HepG2 (cell line): Measurements from ENCODE around the gene IL10. TPM values are rescaled to one million over a fixed set of nuclear protein-coding genes. Genes with fewer than 3 reads are reported as not detected.

ENCODE experiments used
- ATAC-seq: fragments of 200-7000 bp; cut with Tn5 transposase; 3 replicates; pipeline ENCODE4 v1.9.1; 2020; ENCODE audit warnings: mild to moderate bottlenecking, moderate library complexity
- BruUV-seq: library from RNA; stranded (reverse); fragments of 400-500 nt; replicated peaks from 2 replicates; lab custom pipeline; 2021; lab: Mats Ljungman, UMichigan
- CTCF ChIA-PET: fragments of 300-600 bp; formaldehyde crosslinking; extraction: SDS; loops from one replicate; lab custom pipeline; 2021; ENCODE audit warnings: low total read pairs, inconsistent platforms, low intra/inter-chr PET ratio; lab: Yijun Ruan, JAX
- POLR2A ChIA-PET: fragments of 350-600 bp; sonication (Branson Sonifier 250); formaldehyde crosslinking; loops from one replicate; lab custom pipeline; 2020; ENCODE audit warnings: antibody characterized with exemption, inconsistent platforms; lab: Yijun Ruan, JAX
- DNase-seq: peaks from one replicate; pipeline ENCODE4 v3.0.0-alpha.2; 2015; ENCODE audit warnings: low spot score
- FAIRE-seq: peaks from 3 replicates; lab custom pipeline; 2011; peaks lifted over from hg19 to GRCh38; lab: Jason Lieb, UNC
- H2AFZ ChIP-seq: one replicate; pipeline ENCODE4 v1.6.1; 2011; ENCODE audit warnings: low read length, inconsistent platforms
- H3K27ac ChIP-seq: fragments of 300-600 bp; 3 replicates; pipeline ENCODE4 v1.8.0; 2011; ENCODE audit warnings: mixed run types, mild to moderate bottlenecking, mixed read lengths, low read length, inconsistent platforms; ENCODE audit not compliant: insufficient read depth; ENCODE audit errors: extremely low read length
- H3K27me3 ChIP-seq, 2 experiments: fragments of 200-600 bp in 1 of 2; 2 replicates in 1 of 2; 3 replicates in 1 of 2; pipeline versions ENCODE4 v1.6.0 to v1.8.0; 2011; ENCODE audit warnings: low read length in 2 of 2, mild to moderate bottlenecking in 2 of 2, moderate library complexity in 2 of 2, inconsistent platforms in 1 of 2; ENCODE audit not compliant: insufficient read depth in 2 of 2, control insufficient read depth in 1 of 2
- H3K36me3 ChIP-seq, 2 experiments: fragments of 200-600 bp in 1 of 2; replicated peaks in 1 of 2; 2 replicates in 1 of 2; 3 replicates in 1 of 2; pipeline versions ENCODE4 v1.5.1 to v1.8.0; 2011; ENCODE audit warnings: low read length in 2 of 2, inconsistent platforms in 1 of 2; ENCODE audit not compliant: insufficient read depth in 2 of 2, control insufficient read depth in 1 of 2
- H3K4me1 ChIP-seq: 2 replicates; pipeline ENCODE4 v1.5.1; 2012; ENCODE audit warnings: low read length, inconsistent platforms; ENCODE audit not compliant: insufficient read depth
- H3K4me2 ChIP-seq: 2 replicates; pipeline ENCODE4 v1.6.0; 2011; ENCODE audit warnings: low read depth, low read length, inconsistent platforms
- H3K4me3 ChIP-seq, 3 experiments: fragments of 200-600 bp in 1 of 3; sonication (generic), shearing (Covaris generic) in 1 of 3; replicated peaks in 1 of 3; 2 replicates each; pipeline ENCODE4 v1.5.1; 2011 to 2016; ENCODE audit warnings: low read length in 3 of 3, inconsistent platforms in 2 of 3, low read depth in 2 of 3, mild to moderate bottlenecking in 2 of 3, control low read depth in 1 of 3, mixed read lengths in 1 of 3; ENCODE audit not compliant: insufficient read depth in 1 of 3
- H3K79me2 ChIP-seq: one replicate; pipeline ENCODE4 v1.6.1; 2011; ENCODE audit warnings: low read length, inconsistent platforms; ENCODE audit not compliant: insufficient read depth
- H3K9ac ChIP-seq: 2 replicates; pipeline ENCODE4 v1.6.0; 2011; ENCODE audit warnings: mild to moderate bottlenecking, low read depth, low read length, inconsistent platforms; ENCODE audit not compliant: insufficient read depth
- H3K9me3 ChIP-seq: 2 replicates; pipeline ENCODE4 v1.5.1; 2012; ENCODE audit warnings: mild to moderate bottlenecking, low read length
- H4K20me1 ChIP-seq: 2 replicates; pipeline ENCODE4 v1.6.0; 2011; ENCODE audit warnings: inconsistent platforms, mild to moderate bottlenecking, low read length, moderate library complexity; ENCODE audit not compliant: insufficient read depth
- HNF4G ChIP-seq, 2 experiments: sonication (generic) in 1 of 2; formaldehyde crosslinking in 1 of 2; IDR thresholded peaks; 2 replicates each; pipeline versions ENCODE4 v1.4.0 to v1.6.1; 2011 to 2020; ENCODE audit warnings: borderline replicate concordance in 2 of 2, low read depth in 2 of 2, mild to moderate bottlenecking in 2 of 2, low read length in 1 of 2, missing genetic modification reagents in 1 of 2, moderate library complexity in 1 of 2
- JUNB ChIP-seq: sonication (generic); formaldehyde crosslinking; IDR thresholded peaks from 2 replicates; pipeline ENCODE4 v1.8.0; 2022; ENCODE audit warnings: missing genetic modification reagents, mild to moderate bottlenecking, borderline replicate concordance
- SMAD9 ChIP-seq: sonication (generic); formaldehyde crosslinking; IDR thresholded peaks from 2 replicates; pipeline ENCODE4 v1.5.1; 2020; ENCODE audit warnings: mild to moderate bottlenecking, missing genetic modification reagents
- THAP8 ChIP-seq: sonication (generic); formaldehyde crosslinking; IDR thresholded peaks from 2 replicates; pipeline ENCODE4 v1.5.1; 2020; ENCODE audit warnings: missing genetic modification reagents, mild to moderate bottlenecking, borderline replicate concordance
- ZNF274 ChIP-seq: sonication (generic); formaldehyde crosslinking; IDR thresholded peaks from 2 replicates; pipeline ENCODE4 v1.5.1; 2020; ENCODE audit warnings: mild to moderate bottlenecking, missing genetic modification reagents
- ZNF441 ChIP-seq: sonication (generic); formaldehyde crosslinking; IDR thresholded peaks from 2 replicates; pipeline ENCODE4 v1.7.0; 2021; ENCODE audit warnings: missing genetic modification reagents, borderline replicate concordance
- ZNF577 ChIP-seq: sonication (generic); formaldehyde crosslinking; IDR thresholded peaks from 2 replicates; pipeline ENCODE4 v1.4.0; 2020; ENCODE audit warnings: mild to moderate bottlenecking, low read depth, missing genetic modification reagents, borderline replicate concordance
- ZNF7 ChIP-seq: IDR thresholded peaks from 2 replicates; pipeline ENCODE4 v1.6.1; 2016; ENCODE audit warnings: missing biosample characterization, missing genetic modification reagents
- ZNF703 ChIP-seq: sonication (generic); formaldehyde crosslinking; IDR thresholded peaks from 2 replicates; pipeline ENCODE4 v1.5.1; 2020; ENCODE audit warnings: missing genetic modification reagents, mild to moderate bottlenecking, moderate library complexity, borderline replicate concordance
- ZSCAN21 ChIP-seq: sonication (generic); formaldehyde crosslinking; IDR thresholded peaks from 2 replicates; pipeline ENCODE4 v1.8.0; 2022; ENCODE audit warnings: mild to moderate bottlenecking, missing genetic modification reagents, moderate library complexity, borderline replicate concordance
- WGBS: methylation state at CpG from one replicate; pipeline ENCODE4 v1.1.6; 2017; ENCODE audit warnings: low lambda C conversion rate; 5-methylcytosine and 5-hydroxymethylcytosine counted together
- in situ Hi-C: cut with HindIII; loops from 2 replicates; pipeline ENCODE4 v1.10.0; 2017; ENCODE audit warnings: low pct_unique_long_range_greater_than_20kb; ENCODE audit not compliant: extremely low pct_ligation_motif_present
- intact Hi-C: fragments of 100-400 bp; cut with micrococcal nuclease; formaldehyde crosslinking; loops from one replicate; pipeline ENCODE4 v1.10.0; 2022; ENCODE audit not compliant: unreplicated experiment
- polyA plus RNA-seq, 8 experiments: library from polyadenylated mRNA; depleted of rRNA in 3 of 8; stranded (reverse) in 7 of 8; unstranded in 1 of 8; fragments of >200 nt; fragmentation: Illumina TruSeq in 4 of 8; extraction: Trizol in 4 of 8; gene quantifications; 2 replicates each; pipeline versions ENCODE4 v1.2.1 to v1.2.3, GENCODE V29; 2011 to 2016; ENCODE audit warnings: low read depth in 4 of 8, missing spikeins in 1 of 8, mixed read lengths in 1 of 8; ENCODE audit not compliant: insufficient read depth in 1 of 8
- total RNA-seq, 5 experiments: library from RNA; depleted of rRNA; stranded (reverse); fragments of >200 nt; fragmentation: Illumina TruSeq; extraction: Trizol; gene quantifications; 2 replicates each; pipeline ENCODE4 v1.2.3, GENCODE V29; 2016; ENCODE audit warnings: low read depth in 1 of 5
- TF ChIP-seq, protein P1 (sequence below): sonication (generic); formaldehyde crosslinking; IDR thresholded peaks from 2 replicates; pipeline ENCODE4 v1.4.0; 2020; ENCODE audit warnings: missing genetic modification reagents, mild to moderate bottlenecking, borderline replicate concordance

The IL10 gene
- total and polyA plus RNA-seq, 2 of the 13 experiments (the other 11 are each of a cell fraction or from before 2014, with no cell fraction given) = not detected

DNA sequence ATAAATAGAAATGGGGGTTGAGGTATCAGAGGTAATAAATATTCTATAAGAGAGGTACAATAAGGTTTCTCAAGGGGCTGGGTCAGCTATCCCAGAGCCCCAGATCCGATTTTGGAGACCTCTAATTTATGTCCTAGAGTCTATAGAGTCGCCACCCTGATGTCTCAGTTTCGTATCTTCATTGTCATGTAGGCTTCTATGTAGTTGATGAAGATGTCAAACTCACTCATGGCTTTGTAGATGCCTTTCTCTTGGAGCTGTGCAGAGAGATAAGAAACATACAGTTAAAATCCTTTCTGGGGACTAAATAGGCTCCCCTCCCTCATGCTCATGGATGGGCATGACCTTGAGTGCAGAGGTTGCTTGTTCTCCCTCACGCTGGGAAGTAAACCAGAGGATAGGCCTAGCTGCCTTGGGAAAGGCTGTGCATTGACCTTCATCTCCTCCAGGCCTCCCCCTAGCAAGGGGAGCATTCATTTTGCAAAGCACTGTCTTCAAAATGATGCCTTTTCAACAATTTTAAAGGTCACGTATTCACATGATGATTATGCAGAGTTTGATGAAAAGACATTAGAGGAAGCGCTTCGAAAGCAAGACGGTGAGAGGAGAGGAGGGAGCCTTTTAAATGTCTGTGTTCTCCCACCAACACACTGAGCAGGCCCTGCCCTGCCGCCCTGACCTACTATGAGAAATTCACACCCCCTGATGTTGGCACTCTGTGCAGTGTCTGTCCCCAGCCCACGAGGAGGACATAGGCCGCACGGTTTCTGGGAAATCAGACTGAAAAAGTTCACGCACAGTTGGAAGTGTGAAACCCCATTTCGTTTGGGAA lies 3.6 kb downstream of the IL10 start:
- H3K4me1 ChIP-seq = peaks cover 10% of the 10 kb centered on the region; the same call in 1 of the 2 replicates
- POLR2A ChIA-PET = no interaction called here
- 59% methylated on average over 14 of the region's 14 CpGs for WGBS
- no peaks in the 10 kb centered on the region for H3K79me2 ChIP-seq
- no peaks in the 10 kb centered on the region for H3K36me3 ChIP-seq
- no TSS peak for BruUV-seq
- H3K9ac ChIP-seq = no peak overlapping the region
- no peak for TF ChIP-seq THAP8
- no peak for TF ChIP-seq ZNF577
- no peak for TF ChIP-seq SMAD9 (CRISPR knock-in tag)
- no peak for TF ChIP-seq ZNF7 (CRISPR knock-in tag)
- no peak for TF ChIP-seq ZNF274
- TF ChIP-seq, protein P1, sequence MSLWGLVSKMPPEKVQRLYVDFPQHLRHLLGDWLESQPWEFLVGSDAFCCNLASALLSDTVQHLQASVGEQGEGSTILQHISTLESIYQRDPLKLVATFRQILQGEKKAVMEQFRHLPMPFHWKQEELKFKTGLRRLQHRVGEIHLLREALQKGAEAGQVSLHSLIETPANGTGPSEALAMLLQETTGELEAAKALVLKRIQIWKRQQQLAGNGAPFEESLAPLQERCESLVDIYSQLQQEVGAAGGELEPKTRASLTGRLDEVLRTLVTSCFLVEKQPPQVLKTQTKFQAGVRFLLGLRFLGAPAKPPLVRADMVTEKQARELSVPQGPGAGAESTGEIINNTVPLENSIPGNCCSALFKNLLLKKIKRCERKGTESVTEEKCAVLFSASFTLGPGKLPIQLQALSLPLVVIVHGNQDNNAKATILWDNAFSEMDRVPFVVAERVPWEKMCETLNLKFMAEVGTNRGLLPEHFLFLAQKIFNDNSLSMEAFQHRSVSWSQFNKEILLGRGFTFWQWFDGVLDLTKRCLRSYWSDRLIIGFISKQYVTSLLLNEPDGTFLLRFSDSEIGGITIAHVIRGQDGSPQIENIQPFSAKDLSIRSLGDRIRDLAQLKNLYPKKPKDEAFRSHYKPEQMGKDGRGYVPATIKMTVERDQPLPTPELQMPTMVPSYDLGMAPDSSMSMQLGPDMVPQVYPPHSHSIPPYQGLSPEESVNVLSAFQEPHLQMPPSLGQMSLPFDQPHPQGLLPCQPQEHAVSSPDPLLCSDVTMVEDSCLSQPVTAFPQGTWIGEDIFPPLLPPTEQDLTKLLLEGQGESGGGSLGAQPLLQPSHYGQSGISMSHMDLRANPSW (CRISPR knock-in tag) = no peak
- TF ChIP-seq ZNF441 (CRISPR knock-in tag) = no peak
- no peak for TF ChIP-seq ZNF703
- no peak for TF ChIP-seq JUNB (CRISPR knock-in tag)
- no peak for TF ChIP-seq HNF4G (IDR thresholded peaks at IDR 0.05; ENCODE audit: borderline replicate concordance, low read depth, low read length)
- TF ChIP-seq HNF4G (CRISPR knock-in tag; IDR thresholded peaks at IDR 0.05; ENCODE audit: borderline replicate concordance, low read depth) = no peak
- TF ChIP-seq ZSCAN21 = no peak
- no peak overlapping the region for H3K27ac ChIP-seq
- no peaks in the 10 kb centered on the region for H4K20me1 ChIP-seq
- H3K27me3 ChIP-seq = peaks cover 0 to 17% of the 10 kb centered on the region in 2 experiments; a peak in 3 of 5 replicates
- intact Hi-C loops (no loop called here), in situ Hi-C loops (no loop called here)
- H3K9me3 ChIP-seq = no peaks in the 10 kb centered on the region
- no peak overlapping the region for H3K4me3 ChIP-seq
- ATAC-seq (no peak), DNase-seq (no peak), FAIRE-seq (no peak)
- no peak overlapping the region for H2AFZ ChIP-seq
- H3K4me2 ChIP-seq = no peak overlapping the region
- CTCF ChIA-PET = no interaction called here
